WTC11 (cell line): ENCODE measurements around the gene KXD1. TPM values are rescaled to one million over a fixed set of nuclear protein-coding genes. Genes with fewer than 3 reads are reported as not detected.

Experiments
- ATAC-seq: fragments of 200-7000 bp; cut with Tn5 transposase; 2 replicates; pipeline ENCODE4 v1.10.0; 2021; ENCODE audit warnings: mild to moderate bottlenecking, moderate library complexity
- CTCF ChIA-PET: fragments of 300-600 bp; sonication (Branson Sonifier 250); formaldehyde crosslinking; loops from one replicate; lab custom pipeline; 2021; ENCODE audit warnings: antibody characterized with exemption; lab: Charles Lee
- POLR2A ChIA-PET: fragments of 350-600 bp; sonication (Branson Sonifier 250); formaldehyde crosslinking; loops from one replicate; lab custom pipeline; 2021; ENCODE audit warnings: antibody characterized with exemption; lab: Charles Lee
- DNase-seq: peaks from one replicate; pipeline ENCODE4 v3.0.0; 2021; ENCODE audit warnings: low spot score
- H3K27ac Mint-ChIP-seq: 2 replicates; pipeline ENCODE4 v1.8.0; 2021; ENCODE audit warnings: mixed read lengths
- H3K27me3 Mint-ChIP-seq: 2 replicates; pipeline ENCODE4 v1.8.0; 2021; ENCODE audit warnings: low read depth, mild to moderate bottlenecking, moderate library complexity, mixed read lengths
- H3K36me3 Mint-ChIP-seq: 2 replicates; pipeline ENCODE4 v1.8.0; 2021; ENCODE audit warnings: mixed read lengths
- H3K4me1 Mint-ChIP-seq: 2 replicates; pipeline ENCODE4 v1.8.0; 2022; ENCODE audit warnings: mixed read lengths
- H3K4me3 Mint-ChIP-seq: 2 replicates; pipeline ENCODE4 v1.8.0; 2021; ENCODE audit warnings: mild to moderate bottlenecking, moderate library complexity, mixed read lengths
- H3K9me3 Mint-ChIP-seq: 2 replicates; pipeline ENCODE4 v1.8.0; 2021; ENCODE audit warnings: mixed read lengths
- ARID4B ChIP-seq: sonication (generic); formaldehyde crosslinking; IDR thresholded peaks from 2 replicates; pipeline ENCODE4 v1.8.0; 2023; ENCODE audit warnings: missing genetic modification reagents, mild to moderate bottlenecking, borderline replicate concordance
- ATF6 ChIP-seq: sonication (generic); formaldehyde crosslinking; IDR thresholded peaks from 2 replicates; pipeline ENCODE4 v1.8.1; 2023; ENCODE audit warnings: mild to moderate bottlenecking, missing genetic modification reagents
- CDX4 ChIP-seq: fragments of 250-450 bp; sonication (Bioruptor Pico); IDR thresholded peaks from 2 replicates; pipeline ENCODE4 v1.9.0; 2021; ENCODE audit warnings: moderate library complexity, mild to moderate bottlenecking, inconsistent platforms, borderline replicate concordance
- E2F1 ChIP-seq: sonication (generic); formaldehyde crosslinking; IDR thresholded peaks from 2 replicates; pipeline ENCODE4 v1.8.0; 2022; ENCODE audit warnings: mild to moderate bottlenecking, missing genetic modification reagents
- ELF4 ChIP-seq: sonication (generic); formaldehyde crosslinking; IDR thresholded peaks from 2 replicates; pipeline ENCODE4 v1.8.1; 2022; ENCODE audit warnings: low read depth, mild to moderate bottlenecking, moderate library complexity, missing genetic modification reagents
- ERG ChIP-seq: fragments of 250-450 bp; sonication (Bioruptor Pico); IDR thresholded peaks from 2 replicates; pipeline ENCODE4 v1.8.0; 2021; ENCODE audit warnings: mild to moderate bottlenecking
- ETV6 ChIP-seq: sonication (generic); formaldehyde crosslinking; IDR thresholded peaks from 2 replicates; pipeline ENCODE4 v1.8.1; 2022; ENCODE audit warnings: mild to moderate bottlenecking, missing genetic modification reagents
- FOXJ3 ChIP-seq: sonication (generic); formaldehyde crosslinking; IDR thresholded peaks from 2 replicates; pipeline ENCODE4 v1.9.0; 2021; ENCODE audit warnings: missing genetic modification reagents, mild to moderate bottlenecking, borderline replicate concordance
- FOXP1 ChIP-seq: sonication (generic); formaldehyde crosslinking; IDR thresholded peaks from 2 replicates; pipeline ENCODE4 v1.8.0; 2022; ENCODE audit warnings: missing genetic modification reagents, mild to moderate bottlenecking, moderate library complexity, borderline replicate concordance
- FOXP4 ChIP-seq: sonication (generic); formaldehyde crosslinking; IDR thresholded peaks from 2 replicates; pipeline ENCODE4 v1.8.0; 2022; ENCODE audit warnings: mild to moderate bottlenecking, missing genetic modification reagents
- HMGXB4 ChIP-seq: sonication (generic); formaldehyde crosslinking; IDR thresholded peaks from 2 replicates; pipeline ENCODE4 v1.8.1; 2023; ENCODE audit warnings: mild to moderate bottlenecking, moderate library complexity, missing genetic modification reagents
- IRF2 ChIP-seq: sonication (generic); formaldehyde crosslinking; IDR thresholded peaks from 2 replicates; pipeline ENCODE4 v1.8.0; 2022; ENCODE audit warnings: low read depth, missing genetic modification reagents, borderline replicate concordance
- NFE2L1 ChIP-seq: sonication (generic); formaldehyde crosslinking; IDR thresholded peaks from 2 replicates; pipeline ENCODE4 v1.8.1; 2023; ENCODE audit warnings: missing genetic modification reagents
- NFYB ChIP-seq: sonication (generic); formaldehyde crosslinking; conservative IDR thresholded peaks from 2 replicates; pipeline ENCODE4 v1.8.0; 2022; ENCODE audit warnings: low read depth, missing genetic modification reagents
- NR1H2 ChIP-seq: sonication (generic); formaldehyde crosslinking; IDR thresholded peaks from 2 replicates; pipeline ENCODE4 v1.9.0; 2021; ENCODE audit warnings: mild to moderate bottlenecking, moderate library complexity, missing genetic modification reagents
- SMAD4 ChIP-seq: sonication (generic); formaldehyde crosslinking; IDR thresholded peaks from 2 replicates; pipeline ENCODE4 v1.8.0; 2022; ENCODE audit warnings: mild to moderate bottlenecking, missing genetic modification reagents
- SP1 ChIP-seq: sonication (generic); formaldehyde crosslinking; conservative IDR thresholded peaks from 2 replicates; pipeline ENCODE4 v1.8.1; 2022; ENCODE audit warnings: missing genetic modification reagents
- STAT6 ChIP-seq: sonication (generic); formaldehyde crosslinking; conservative IDR thresholded peaks from 2 replicates; pipeline ENCODE4 v1.8.1; 2023; ENCODE audit warnings: mild to moderate bottlenecking, low read depth, missing genetic modification reagents, moderate library complexity
- TEAD4 ChIP-seq: sonication (generic); formaldehyde crosslinking; IDR thresholded peaks from 2 replicates; pipeline ENCODE4 v1.8.0; 2022; ENCODE audit warnings: mild to moderate bottlenecking, missing genetic modification reagents
- ZMAT4 ChIP-seq: fragments of 250-450 bp; sonication (Bioruptor Pico); IDR thresholded peaks from 2 replicates; pipeline ENCODE4 v1.9.0; 2021; ENCODE audit warnings: mild to moderate bottlenecking
- ZNF416 ChIP-seq: fragments of 250-450 bp; sonication (Bioruptor Pico); IDR thresholded peaks from 2 replicates; pipeline ENCODE4 v1.9.0; 2021; ENCODE audit warnings: mild to moderate bottlenecking, inconsistent platforms
- total RNA-seq: library from RNA; stranded (reverse); gene quantifications from 3 replicates; pipeline ENCODE4 v1.2.3, GENCODE V29; 2021

KXD1 gene
- total RNA-seq, 1 experiment from 2014 or later = 136 TPM

- ATAC-seq (no peak), DNase-seq (no peak)
- Mint-ChIP-seq H3K27ac (peak within 1 kb of the TSS; percentile 87), H3K36me3 (no peaks in the 10 kb centered on the region), H3K27me3 (no peaks in the 10 kb centered on the region), H3K4me1 (peaks cover 7% of the 10 kb centered on the region), H3K9me3 (no peaks in the 10 kb centered on the region), H3K4me3 (peak within 1 kb of the TSS; percentile 81)
- ChIA-PET CTCF (interaction anchor here (0.5 to 5.0 kb wide), 23 partner anchors 13 to 628 kb away, joined by 3 to 55 read pairs (median 7); partner anchors contain the start of genes KXD1 and UBA52), POLR2A (no interaction called here)
- TF ChIP-seq STAT6 (CRISPR knock-in tag) = no peak
- TF ChIP-seq NFYB (CRISPR knock-in tag) = no peak; the same call in 1 of the 2 replicates
- peak; percentile 41; the same call in 1 of the 2 replicates for TF ChIP-seq ARID4B (CRISPR knock-in tag)
- no peak for TF ChIP-seq ERG (CRISPR knock-in tag)
- no peak for TF ChIP-seq NFE2L1 (CRISPR knock-in tag)
- no peak for TF ChIP-seq ZMAT4 (CRISPR knock-in tag)
- TF ChIP-seq FOXJ3 (CRISPR knock-in tag) = no peak
- TF ChIP-seq E2F1 (CRISPR knock-in tag) = no peak
- peak; percentile 68; the same call in 1 of the 2 replicates for TF ChIP-seq FOXP1 (CRISPR knock-in tag)
- no peak for TF ChIP-seq SMAD4
- peak; percentile 57; the same call in 1 of the 2 replicates for TF ChIP-seq ETV6 (CRISPR knock-in tag)
- TF ChIP-seq IRF2 (CRISPR knock-in tag) = no peak
- no peak for TF ChIP-seq ZNF416
- TF ChIP-seq HMGXB4 (CRISPR knock-in tag) = peak; percentile 60; the same call in 1 of the 2 replicates
- no peak for TF ChIP-seq SP1 (CRISPR knock-in tag)
- peak; percentile 16; the same call in 1 of the 2 replicates for TF ChIP-seq FOXP4 (CRISPR knock-in tag)
- TF ChIP-seq TEAD4 (CRISPR knock-in tag) = no peak
- no peak for TF ChIP-seq ELF4 (CRISPR knock-in tag)
- no peak for TF ChIP-seq CDX4 (CRISPR knock-in tag)
- TF ChIP-seq ATF6 (CRISPR knock-in tag) = no peak
- no peak for TF ChIP-seq NR1H2 (CRISPR knock-in tag)
These were observed 36.0 kb upstream of the KXD1 start, which contains the start of gene ELL for GRCh38 chr19:18521692-18522123. Gene ELL, minus strand, starts transcription at chr19:18522070. Its CDS starts 15 bp downstream, at chr19:18522055.
